Measurements from ENCODE around the gene CD248.

Gene CD248

DNA sequence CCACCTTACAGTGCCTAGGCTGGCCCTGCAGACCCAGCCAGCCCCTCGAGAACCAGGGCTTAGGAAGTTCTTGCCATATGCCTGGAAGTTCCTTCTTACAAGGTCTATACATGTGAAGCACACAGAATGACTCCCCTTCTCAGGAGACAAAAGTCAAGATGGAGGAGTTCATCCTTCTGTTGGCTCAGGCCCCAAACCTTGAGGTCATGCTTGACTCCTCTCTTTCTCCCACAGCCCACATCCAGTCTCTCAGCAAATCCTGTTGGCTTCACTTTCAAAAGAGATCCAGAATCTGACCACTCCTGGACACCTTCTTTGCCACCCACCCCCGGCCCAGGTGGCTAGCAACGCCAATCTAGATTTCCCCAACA lies 1.7 kb upstream of the CD248 start:
- TF ChIP-seq POLR2AphosphoS5 (IDR thresholded peaks at IDR 0.05; ENCODE audit: low read depth, low read length) = no peak
- no peak for TF ChIP-seq TAF1 (IDR thresholded peaks at IDR 0.05; ENCODE audit: borderline replicate concordance, insufficient read depth, low read length)
- TF ChIP-seq, protein P1, sequence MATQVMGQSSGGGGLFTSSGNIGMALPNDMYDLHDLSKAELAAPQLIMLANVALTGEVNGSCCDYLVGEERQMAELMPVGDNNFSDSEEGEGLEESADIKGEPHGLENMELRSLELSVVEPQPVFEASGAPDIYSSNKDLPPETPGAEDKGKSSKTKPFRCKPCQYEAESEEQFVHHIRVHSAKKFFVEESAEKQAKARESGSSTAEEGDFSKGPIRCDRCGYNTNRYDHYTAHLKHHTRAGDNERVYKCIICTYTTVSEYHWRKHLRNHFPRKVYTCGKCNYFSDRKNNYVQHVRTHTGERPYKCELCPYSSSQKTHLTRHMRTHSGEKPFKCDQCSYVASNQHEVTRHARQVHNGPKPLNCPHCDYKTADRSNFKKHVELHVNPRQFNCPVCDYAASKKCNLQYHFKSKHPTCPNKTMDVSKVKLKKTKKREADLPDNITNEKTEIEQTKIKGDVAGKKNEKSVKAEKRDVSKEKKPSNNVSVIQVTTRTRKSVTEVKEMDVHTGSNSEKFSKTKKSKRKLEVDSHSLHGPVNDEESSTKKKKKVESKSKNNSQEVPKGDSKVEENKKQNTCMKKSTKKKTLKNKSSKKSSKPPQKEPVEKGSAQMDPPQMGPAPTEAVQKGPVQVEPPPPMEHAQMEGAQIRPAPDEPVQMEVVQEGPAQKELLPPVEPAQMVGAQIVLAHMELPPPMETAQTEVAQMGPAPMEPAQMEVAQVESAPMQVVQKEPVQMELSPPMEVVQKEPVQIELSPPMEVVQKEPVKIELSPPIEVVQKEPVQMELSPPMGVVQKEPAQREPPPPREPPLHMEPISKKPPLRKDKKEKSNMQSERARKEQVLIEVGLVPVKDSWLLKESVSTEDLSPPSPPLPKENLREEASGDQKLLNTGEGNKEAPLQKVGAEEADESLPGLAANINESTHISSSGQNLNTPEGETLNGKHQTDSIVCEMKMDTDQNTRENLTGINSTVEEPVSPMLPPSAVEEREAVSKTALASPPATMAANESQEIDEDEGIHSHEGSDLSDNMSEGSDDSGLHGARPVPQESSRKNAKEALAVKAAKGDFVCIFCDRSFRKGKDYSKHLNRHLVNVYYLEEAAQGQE (IDR thresholded peaks at IDR 0.05; ENCODE audit: insufficient read depth in 1 of 2, low read depth in 2 of 2, low read length in 2 of 2) = no peak
- TF ChIP-seq SIN3A (IDR thresholded peaks at IDR 0.05; ENCODE audit: borderline replicate concordance, insufficient read depth, low read length) = no peak
- TF ChIP-seq FOXP2 (optimal IDR thresholded peaks at IDR 0.05; ENCODE audit: borderline replicate concordance, extremely low read depth, extremely low read length, insufficient read depth) = no peak

- TF ChIP-seq FOXP2 (optimal IDR thresholded peaks at IDR 0.05; ENCODE audit: borderline replicate concordance, extremely low read depth, extremely low read length, insufficient read depth) = no peak
- no peak for TF ChIP-seq TAF1 (IDR thresholded peaks at IDR 0.05; ENCODE audit: borderline replicate concordance, insufficient read depth, low read length)
- TF ChIP-seq, protein P1 (IDR thresholded peaks at IDR 0.05; ENCODE audit: insufficient read depth in 1 of 2, low read depth in 2 of 2, low read length in 2 of 2) = no peak
- TF ChIP-seq POLR2AphosphoS5 (IDR thresholded peaks at IDR 0.05; ENCODE audit: low read depth, low read length) = no peak
- TF ChIP-seq SIN3A (IDR thresholded peaks at IDR 0.05; ENCODE audit: borderline replicate concordance, insufficient read depth, low read length) = no peak
These were observed 1.1 kb upstream of the CD248 start for GRCh38 chr11:66317723-66318599.

DNA sequence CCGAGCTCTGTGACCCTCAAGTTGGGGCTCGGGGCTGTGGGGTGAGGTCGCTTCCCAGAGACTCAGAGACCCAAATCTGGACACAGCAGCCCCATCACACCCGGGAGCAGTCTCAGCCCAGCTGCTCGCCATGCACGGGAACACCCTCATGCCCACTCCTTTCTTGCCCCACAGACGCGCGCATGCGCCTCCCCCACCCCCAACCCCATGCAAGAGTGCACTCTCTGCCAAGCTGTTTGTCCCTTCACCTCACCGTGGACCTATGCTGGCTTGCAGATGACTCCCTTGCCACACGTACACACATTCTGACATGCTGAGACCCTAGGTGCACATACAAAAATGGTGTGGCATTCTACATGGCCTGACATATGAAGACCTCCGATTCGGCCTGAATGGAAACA lies 478 bp upstream of the CD248 start:
- TF ChIP-seq POLR2AphosphoS5 (IDR thresholded peaks at IDR 0.05; ENCODE audit: low read depth, low read length) (no peak; the same call in 1 of the 2 replicates), SIN3A (IDR thresholded peaks at IDR 0.05; ENCODE audit: borderline replicate concordance, insufficient read depth, low read length) (no peak), FOXP2 (optimal IDR thresholded peaks at IDR 0.05; ENCODE audit: borderline replicate concordance, extremely low read depth, extremely low read length, insufficient read depth) (no peak), TAF1 (IDR thresholded peaks at IDR 0.05; ENCODE audit: borderline replicate concordance, insufficient read depth, low read length) (no peak)
- TF ChIP-seq, protein P1 (IDR thresholded peaks at IDR 0.05; ENCODE audit: insufficient read depth in 1 of 2, low read depth in 2 of 2, low read length in 2 of 2) = no peak

DNA sequence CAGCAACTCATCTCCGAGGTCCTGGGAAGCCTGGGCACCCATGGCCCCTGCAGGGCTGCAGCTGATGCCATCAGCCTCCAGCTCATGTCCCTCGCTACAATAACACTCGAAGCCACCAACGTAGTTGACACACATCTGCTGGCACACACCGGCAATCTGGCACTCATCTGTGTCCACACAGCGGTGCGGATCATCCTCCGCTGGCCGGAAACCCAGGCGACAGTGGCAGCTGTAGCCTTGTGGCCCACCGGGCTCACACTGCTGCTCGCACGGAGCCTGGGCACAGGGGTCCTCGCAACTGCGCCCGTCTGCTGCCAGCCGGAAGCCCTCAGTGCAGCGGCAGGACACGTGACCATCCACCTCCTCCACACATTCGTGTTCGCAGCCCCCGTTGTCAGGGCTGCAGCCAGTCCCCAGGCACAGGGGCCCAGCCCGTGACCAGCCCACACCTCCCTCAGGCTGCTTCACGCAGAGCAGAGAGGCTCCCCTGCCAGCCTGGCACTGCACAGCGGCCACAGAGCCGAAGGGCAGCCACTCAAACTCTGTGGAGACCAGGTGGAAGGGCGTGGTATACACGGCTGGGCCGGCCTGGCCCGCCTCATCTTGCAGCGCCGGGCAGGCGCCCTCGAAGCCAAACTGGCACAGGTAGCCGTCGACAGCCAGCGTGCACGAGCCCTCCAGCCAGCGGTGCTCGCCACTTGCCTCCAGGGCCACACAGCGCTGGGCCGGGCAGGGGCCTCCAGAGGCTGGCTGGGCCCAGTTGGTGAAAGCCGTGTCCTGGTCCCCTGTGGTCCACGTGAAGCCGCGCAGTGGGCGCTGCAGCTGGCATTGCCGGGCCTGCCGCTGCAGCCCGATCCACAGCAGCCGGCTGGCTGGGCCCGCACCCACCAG lies 678 bp downstream of the CD248 start:
- TF ChIP-seq FOXP2 (optimal IDR thresholded peaks at IDR 0.05; ENCODE audit: borderline replicate concordance, extremely low read depth, extremely low read length, insufficient read depth) = no peak
- no peak for TF ChIP-seq TAF1 (IDR thresholded peaks at IDR 0.05; ENCODE audit: borderline replicate concordance, insufficient read depth, low read length)
- TF ChIP-seq, protein P1 (IDR thresholded peaks at IDR 0.05; ENCODE audit: insufficient read depth in 1 of 2, low read depth in 2 of 2, low read length in 2 of 2) = no peak
- TF ChIP-seq SIN3A (IDR thresholded peaks at IDR 0.05; ENCODE audit: borderline replicate concordance, insufficient read depth, low read length) = no peak
- no peak for TF ChIP-seq POLR2AphosphoS5 (IDR thresholded peaks at IDR 0.05; ENCODE audit: low read depth, low read length)

Data from PFSK-1 (cell line).